Coronary artery (tissue), 2 donors: ENCODE data around the gene ZFYVE9.
"Not testable (repeated sequence)": the region's sequence is repeated elsewhere in the genome, so short reads cannot be mapped to it uniquely, and the experiment has no call there.

Experiments
- DNase-seq: peaks from one replicate; pipeline ENCODE4 v3.0.0-alpha.2; 2017; ENCODE audit warnings: low spot score
- H3K27ac ChIP-seq, 2 donors: fragments of 200-600 bp; sonication (generic); one replicate each; pipeline ENCODE4 v1.5.1; 2016 to 2019
- H3K4me3 ChIP-seq: fragments of 200-600 bp; sonication (generic); 2 replicates; pipeline ENCODE4 v1.5.1; 2016; ENCODE audit warnings: mild to moderate bottlenecking, moderate library complexity
- CTCF ChIP-seq: fragments of 200-600 bp; sonication (generic); IDR thresholded peaks from one replicate; pipeline ENCODE4 v1.5.1; 2019; ENCODE audit warnings: antibody characterized with exemption

The ZFYVE9 gene

DNA sequence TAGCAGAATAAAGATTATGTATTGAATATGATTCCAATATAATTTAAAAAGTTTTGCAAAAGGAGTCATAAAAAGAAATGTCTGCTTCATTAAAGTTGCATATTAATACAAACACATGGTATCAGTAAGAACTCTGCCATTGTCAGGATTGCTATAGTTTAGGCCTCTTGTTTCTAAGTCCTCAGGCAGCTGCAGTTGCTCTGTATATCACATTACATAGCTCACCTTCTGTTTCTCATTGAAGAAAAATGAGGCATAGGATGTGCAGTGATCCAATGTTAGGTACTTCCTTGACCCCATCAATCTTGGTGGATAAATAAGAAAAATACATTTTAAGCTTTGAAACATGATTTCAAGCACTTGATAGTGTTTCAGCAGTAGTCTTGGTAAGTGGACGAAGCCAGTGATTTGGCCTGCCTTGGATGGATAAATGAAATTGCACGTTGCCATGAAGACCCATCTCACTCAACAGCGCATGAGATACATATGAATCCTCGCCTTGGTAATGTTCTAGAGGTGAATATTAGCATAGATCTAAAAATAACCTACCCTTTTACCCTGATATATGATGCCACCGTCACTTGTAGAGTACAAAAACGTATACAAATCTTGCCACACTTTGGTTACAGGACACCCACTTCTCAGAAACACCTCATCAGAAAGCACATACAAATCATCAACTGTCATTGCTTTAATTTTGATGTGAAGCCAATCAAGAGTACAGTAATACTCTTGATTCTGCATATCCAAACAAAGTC lies 25.3 kb downstream of the ZFYVE9 start:
- DNase-seq: no peak
- no peak for TF ChIP-seq CTCF
- no peak overlapping the region for H3K27ac ChIP-seq
- H3K4me3 ChIP-seq: no peak overlapping the region

DNA sequence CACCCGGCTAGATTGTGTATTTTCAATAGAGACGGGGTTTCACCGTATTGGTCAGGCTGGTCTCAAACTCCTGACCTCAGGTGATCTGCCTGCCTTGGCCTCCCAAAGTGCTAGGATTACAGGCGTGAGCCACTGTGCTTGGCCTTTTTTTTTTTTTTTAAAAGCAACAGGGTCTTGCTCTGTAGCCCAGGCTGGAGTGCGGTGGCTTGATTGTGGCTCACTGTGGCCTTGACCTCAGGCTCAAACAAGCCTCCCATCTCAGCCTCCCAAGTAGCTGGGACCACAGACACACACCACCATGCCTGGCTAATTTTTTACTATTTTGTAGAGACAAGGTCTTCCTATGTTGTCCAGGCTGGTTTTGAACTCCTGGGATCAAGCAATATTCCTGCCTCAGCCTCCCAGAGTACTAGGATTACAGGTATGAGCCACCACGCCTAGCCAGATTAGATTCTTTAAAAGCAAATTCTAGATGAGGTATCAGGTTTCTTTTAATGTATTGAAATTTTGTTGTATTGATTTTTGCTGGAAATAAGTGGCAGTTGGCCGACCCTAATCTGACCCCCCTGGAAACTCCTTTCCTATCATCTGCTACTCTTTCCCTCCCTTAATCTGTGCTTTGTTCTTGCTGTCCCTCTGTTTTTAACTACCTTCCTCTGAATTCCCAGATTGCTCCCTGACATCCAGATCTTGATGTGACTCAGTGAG lies 26.6 kb downstream of the ZFYVE9 start:
- no peak for DNase-seq
- TF ChIP-seq CTCF: no peak

GRCh38 chr1:52171149-52171548 lies 29.3 kb downstream of the ZFYVE9 start:
- H3K27ac ChIP-seq, H3K4me3 ChIP-seq, DNase-seq: not testable (repeated sequence)

More for the DNA sequence above, 26.6 kb downstream of the ZFYVE9 start:
- Histone ChIP-seq H3K27ac (no peak overlapping the region), H3K4me3 (no peak overlapping the region)

DNA sequence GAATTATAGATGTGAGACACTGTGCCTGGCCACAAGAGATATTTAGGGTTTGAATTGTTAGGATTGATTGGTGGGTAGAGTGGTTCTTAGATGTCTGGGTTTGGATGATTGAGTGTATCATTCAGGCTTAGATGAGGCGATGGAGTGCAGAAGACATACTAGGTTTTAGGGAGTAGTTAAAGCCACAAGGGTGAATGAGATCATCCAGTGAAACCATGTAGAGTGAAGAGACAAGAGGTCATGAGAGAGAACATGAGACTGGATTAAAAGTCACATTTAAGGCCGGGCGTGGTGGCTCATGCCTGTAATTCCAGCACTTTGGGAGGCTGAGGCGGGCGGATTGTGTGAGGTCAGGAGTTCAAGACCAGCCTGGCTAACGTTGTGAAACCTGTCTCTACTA lies 37.2 kb downstream of the ZFYVE9 start:
- no peak overlapping the region for H3K4me3 ChIP-seq
- DNase-seq: no peak
- no peak for TF ChIP-seq CTCF
- no peak overlapping the region for H3K27ac ChIP-seq

DNA sequence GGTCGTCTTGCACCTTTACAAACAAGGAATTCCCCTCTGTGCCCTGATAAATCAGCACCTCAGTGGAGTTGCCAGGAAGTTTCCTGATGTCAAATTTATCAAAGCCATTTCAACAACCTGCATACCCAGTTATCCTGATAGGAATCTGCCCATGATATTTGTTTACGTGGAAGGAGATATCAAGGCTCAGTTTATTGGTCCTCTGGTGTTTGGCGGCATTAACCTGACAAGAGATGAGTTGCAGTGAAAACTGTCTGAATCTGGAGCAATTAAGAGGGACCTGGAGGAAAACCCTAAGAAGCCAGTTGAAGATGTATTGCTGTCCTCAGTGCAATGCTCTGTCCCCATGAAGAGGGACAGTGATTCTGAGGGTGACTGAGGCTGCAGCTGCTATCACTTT lies 38.3 kb downstream of the ZFYVE9 start:
- TF ChIP-seq CTCF: no peak
- no peak overlapping the region for H3K27ac ChIP-seq
- no peak overlapping the region for H3K4me3 ChIP-seq
- DNase-seq: no peak

DNA sequence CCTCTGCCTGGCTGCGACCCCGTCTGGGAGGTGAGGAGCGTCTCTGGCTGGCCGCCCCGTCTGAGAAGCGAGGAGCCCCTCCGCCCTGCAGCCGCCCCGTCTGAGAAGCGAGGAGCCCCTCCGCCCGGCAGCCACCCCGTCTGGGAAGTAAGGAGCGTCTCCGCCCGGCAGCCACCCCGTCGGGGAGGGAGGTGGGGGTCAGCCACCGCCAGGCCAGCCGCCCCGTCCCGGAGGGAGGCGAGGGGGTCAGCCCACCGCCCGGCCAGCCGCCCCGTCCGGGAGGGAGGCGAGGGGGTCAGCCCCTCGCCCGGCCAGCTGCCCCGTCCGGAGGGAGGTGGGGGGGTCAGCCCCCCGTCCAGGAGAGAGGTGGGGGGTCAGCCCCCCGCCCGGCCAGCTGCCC lies 39.9 kb downstream of the ZFYVE9 start:
- not testable (repeated sequence) for DNase-seq, H3K4me3 ChIP-seq, H3K27ac ChIP-seq

- not testable (repeated sequence) for DNase-seq, H3K27ac ChIP-seq, H3K4me3 ChIP-seq
These were observed 40.4 kb downstream of the ZFYVE9 start for GRCh38 chr1:52182328-52182727.

GRCh38 chr1:52182874-52183400 lies 41.0 kb downstream of the ZFYVE9 start:
- no peak for TF ChIP-seq CTCF
- H3K4me3 ChIP-seq: no peak overlapping the region
- H3K27ac ChIP-seq: no peak overlapping the region
- DNase-seq: no peak
